Measurements from ENCODE around the gene FBN2.
A peak's percentile ranks its signal among the peaks of the same experiment; 100 is the strongest.

Gene FBN2

GRCh38 chr5:128414469-128414868 is 123.6 kb downstream of the FBN2 start:
- TF ChIP-seq CTCF (IDR thresholded peaks at IDR 0.05; ENCODE audit: low read depth, low read length), result no peak
- H3K27me3 ChIP-seq (ENCODE audit: insufficient read depth, low read depth, severe bottlenecking), result no peaks in the 10 kb centered on the region
- H3K4me3 ChIP-seq (ENCODE audit: low read depth, low read length), result no peak overlapping the region
- H3K27ac ChIP-seq, result no peak overlapping the region
- no peak for DNase-seq
- no peaks in the 10 kb centered on the region for H3K9me3 ChIP-seq (ENCODE audit: severe bottlenecking)
- no peaks in the 10 kb centered on the region for H3K36me3 ChIP-seq

DNA sequence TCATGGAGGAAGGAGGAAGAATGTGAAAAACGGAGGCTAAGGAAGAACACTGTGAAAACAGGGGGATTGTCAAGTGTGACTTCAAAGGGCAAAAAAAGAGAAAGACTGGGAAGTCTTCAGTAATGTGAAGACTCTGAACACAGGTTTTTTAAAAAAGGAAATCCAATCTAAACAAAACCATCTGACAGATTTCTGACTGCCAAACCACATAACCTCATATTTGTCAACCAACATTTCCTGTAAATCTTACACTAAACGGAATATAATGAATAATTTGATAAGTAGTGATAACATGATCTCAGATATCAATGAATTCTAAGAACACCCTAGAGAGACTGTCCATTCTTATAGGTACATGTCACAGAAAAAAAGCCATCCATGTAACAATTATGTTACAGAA is 124.7 kb downstream of the FBN2 start:
- TF ChIP-seq CTCF (IDR thresholded peaks at IDR 0.05; ENCODE audit: low read depth, low read length), result no peak
- Histone ChIP-seq H3K36me3 (no peaks in the 10 kb centered on the region), H3K27ac (no peak overlapping the region), H3K4me3 (ENCODE audit: low read depth, low read length) (no peak overlapping the region), H3K9me3 (ENCODE audit: severe bottlenecking) (no peaks in the 10 kb centered on the region), H3K27me3 (ENCODE audit: insufficient read depth, low read depth, severe bottlenecking) (no peaks in the 10 kb centered on the region)
- DNase-seq, result no peak

GRCh38 chr5:128412145-128412930 is 125.7 kb downstream of the FBN2 start:
- H3K36me3 ChIP-seq, result no peaks in the 10 kb centered on the region

DNA sequence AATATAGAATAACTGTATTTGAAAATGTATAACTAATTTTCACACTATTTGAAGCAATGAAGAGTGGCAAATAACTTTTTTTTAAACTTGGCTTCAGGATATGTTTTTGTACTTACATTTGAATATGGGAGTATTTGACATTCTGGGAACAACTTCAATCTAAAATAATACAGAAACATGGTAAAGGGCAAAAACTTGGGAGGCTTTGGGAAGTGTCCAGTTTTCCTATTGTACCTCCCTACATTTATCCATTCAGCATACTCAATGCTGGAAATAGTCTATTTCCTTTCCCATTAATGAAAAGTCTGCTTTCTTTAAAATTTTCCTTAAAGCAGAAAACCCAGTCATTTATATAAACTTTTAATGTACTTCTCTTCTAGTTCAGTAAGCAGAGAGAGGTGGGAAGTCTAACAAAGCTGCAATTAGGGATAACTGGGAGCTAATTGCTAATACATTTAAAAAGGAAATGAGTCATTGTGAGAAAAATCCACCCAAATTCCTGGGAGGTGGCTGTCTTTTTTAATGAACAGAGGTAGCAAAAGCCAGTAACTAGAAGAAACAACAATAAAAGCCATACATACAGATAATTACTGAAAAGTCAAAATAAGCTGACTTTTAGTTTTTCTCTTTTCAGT is 128.8 kb downstream of the FBN2 start:
- DNase-seq, result no peak
- no peaks in the 10 kb centered on the region for H3K9me3 ChIP-seq (ENCODE audit: severe bottlenecking)
- no peak overlapping the region for H3K4me3 ChIP-seq (ENCODE audit: low read depth, low read length)
- H3K27ac ChIP-seq, result no peak overlapping the region
- no peaks in the 10 kb centered on the region for H3K36me3 ChIP-seq
- no peak for TF ChIP-seq CTCF (IDR thresholded peaks at IDR 0.05; ENCODE audit: low read depth, low read length)
- no peaks in the 10 kb centered on the region for H3K27me3 ChIP-seq (ENCODE audit: insufficient read depth, low read depth, severe bottlenecking)

More at GRCh38 chr5:128412145-128412930, 125.7 kb downstream of the FBN2 start:
- H3K27ac ChIP-seq, result no peak overlapping the region
- TF ChIP-seq CTCF (IDR thresholded peaks at IDR 0.05; ENCODE audit: low read depth, low read length), result 0 out of 2 replicates have a peak, but pooled peaks have one; percentile 13
- H3K9me3 ChIP-seq (ENCODE audit: severe bottlenecking), result no peaks in the 10 kb centered on the region
- H3K27me3 ChIP-seq (ENCODE audit: insufficient read depth, low read depth, severe bottlenecking), result no peaks in the 10 kb centered on the region
- no peak for DNase-seq
- H3K4me3 ChIP-seq (ENCODE audit: low read depth, low read length), result no peak overlapping the region

DNA sequence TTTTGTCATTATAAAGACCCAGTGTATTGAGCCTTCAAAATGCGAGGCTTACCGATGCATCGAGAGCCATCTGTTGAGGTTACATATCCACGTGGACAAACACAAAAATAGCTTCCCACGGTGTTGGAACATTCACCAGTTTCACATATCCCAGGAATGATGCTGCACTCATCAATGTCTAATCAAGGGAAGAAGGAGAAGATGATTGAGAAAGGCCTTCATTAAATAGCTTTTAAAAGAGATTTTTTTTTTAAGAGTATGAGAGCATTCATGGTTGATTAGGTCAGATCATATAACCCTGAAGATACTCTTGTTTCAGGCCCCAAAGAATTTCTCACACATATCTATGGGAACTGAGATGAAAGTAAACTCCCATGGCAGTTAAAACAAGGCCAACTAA is 129.4 kb downstream of the FBN2 start:
- no peak overlapping the region for H3K4me3 ChIP-seq (ENCODE audit: low read depth, low read length)
- H3K27ac ChIP-seq, result no peak overlapping the region
- no peaks in the 10 kb centered on the region for H3K27me3 ChIP-seq (ENCODE audit: insufficient read depth, low read depth, severe bottlenecking)
- no peak for DNase-seq
- no peaks in the 10 kb centered on the region for H3K9me3 ChIP-seq (ENCODE audit: severe bottlenecking)
- no peaks in the 10 kb centered on the region for H3K36me3 ChIP-seq
- no peak for TF ChIP-seq CTCF (IDR thresholded peaks at IDR 0.05; ENCODE audit: low read depth, low read length)

Data from WERI-Rb-1 (cell line).